T47D (cell line): Measurements from ENCODE around the gene FOXA2.

ENCODE experiments used
- DNase-seq, 2 experiments: peaks; one replicate each; pipeline versions ENCODE4 v3.0.0 to v3.0.0-alpha.2; 2011 to 2012; ENCODE audit warnings: low read depth in 1 of 2, low spot score in 1 of 2
- JUND ChIP-seq: IDR thresholded peaks from 2 replicates; pipeline ENCODE4 v1.6.1; 2012; ENCODE audit warnings: low read depth
- in situ Hi-C: cut with HindIII; loops from 2 replicates; pipeline ENCODE4 v1.10.0; 2016; ENCODE audit warnings: low sequenced_read_pairs, low pct_unique_long_range_greater_than_20kb

The FOXA2 gene

GRCh38 chr20:22536141-22536828, 48.1 kb downstream of the FOXA2 start:
- no peak for DNase-seq
- in situ Hi-C loops = no loop called here
- TF ChIP-seq JUND = no peak

GRCh38 chr20:22535483-22535882, 48.9 kb downstream of the FOXA2 start:
- in situ Hi-C loops = no loop called here
- DNase-seq = no peak
- no peak for TF ChIP-seq JUND

- no peak for DNase-seq
- in situ Hi-C loops = no loop called here
- TF ChIP-seq JUND = no peak
Measured at GRCh38 chr20:22533823-22534751, 50.3 kb downstream of the FOXA2 start.

GRCh38 chr20:22532598-22532997, 51.8 kb downstream of the FOXA2 start:
- no peak for TF ChIP-seq JUND
- in situ Hi-C loops = no loop called here
- DNase-seq = no peak

- TF ChIP-seq JUND = no peak
- in situ Hi-C loops = no loop called here
- no peak for DNase-seq
Measured at GRCh38 chr20:22531756-22532155, 52.6 kb downstream of the FOXA2 start.

GRCh38 chr20:22531056-22531615, 53.2 kb downstream of the FOXA2 start:
- no peak for DNase-seq

More at GRCh38 chr20:22531056-22531615, 53.2 kb downstream of the FOXA2 start:
- TF ChIP-seq JUND = no peak
- in situ Hi-C loops = no loop called here
